IPS-18c (cell line): ENCODE measurements around the gene TNP2.

Source experiments
- H3K4me3 ChIP-seq: 2 replicates; pipeline ENCODE4 v1.7.0; 2013; ENCODE audit warnings: low read depth, mild to moderate bottlenecking, low read length, moderate library complexity; ENCODE audit not compliant: insufficient read depth
- H3K9me3 ChIP-seq: one replicate; pipeline ENCODE4 v1.6.1; 2013; ENCODE audit warnings: mild to moderate bottlenecking, low read length, moderate library complexity; ENCODE audit not compliant: control insufficient read depth, insufficient read depth

TNP2 gene

GRCh38 chr16:11219178-11219577, 49.9 kb downstream of the TNP2 start:
- Histone ChIP-seq H3K9me3 (peaks cover 7% of the 10 kb centered on the region), H3K4me3 (no peak overlapping the region)

- H3K9me3 ChIP-seq, result peaks cover 7% of the 10 kb centered on the region
- no peak overlapping the region; the same call in 1 of the 2 replicates for H3K4me3 ChIP-seq
Measured at GRCh38 chr16:11218604-11218962, 50.5 kb downstream of the TNP2 start.
